ENCODE data around the gene XYLT2.

- TF ChIP-seq, protein P1, sequence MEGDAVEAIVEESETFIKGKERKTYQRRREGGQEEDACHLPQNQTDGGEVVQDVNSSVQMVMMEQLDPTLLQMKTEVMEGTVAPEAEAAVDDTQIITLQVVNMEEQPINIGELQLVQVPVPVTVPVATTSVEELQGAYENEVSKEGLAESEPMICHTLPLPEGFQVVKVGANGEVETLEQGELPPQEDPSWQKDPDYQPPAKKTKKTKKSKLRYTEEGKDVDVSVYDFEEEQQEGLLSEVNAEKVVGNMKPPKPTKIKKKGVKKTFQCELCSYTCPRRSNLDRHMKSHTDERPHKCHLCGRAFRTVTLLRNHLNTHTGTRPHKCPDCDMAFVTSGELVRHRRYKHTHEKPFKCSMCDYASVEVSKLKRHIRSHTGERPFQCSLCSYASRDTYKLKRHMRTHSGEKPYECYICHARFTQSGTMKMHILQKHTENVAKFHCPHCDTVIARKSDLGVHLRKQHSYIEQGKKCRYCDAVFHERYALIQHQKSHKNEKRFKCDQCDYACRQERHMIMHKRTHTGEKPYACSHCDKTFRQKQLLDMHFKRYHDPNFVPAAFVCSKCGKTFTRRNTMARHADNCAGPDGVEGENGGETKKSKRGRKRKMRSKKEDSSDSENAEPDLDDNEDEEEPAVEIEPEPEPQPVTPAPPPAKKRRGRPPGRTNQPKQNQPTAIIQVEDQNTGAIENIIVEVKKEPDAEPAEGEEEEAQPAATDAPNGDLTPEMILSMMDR (IDR thresholded peaks at IDR 0.05; ENCODE audit: control extremely low read depth in 1 of 3, insufficient read depth in 1 of 3, low read depth in 1 of 3, low read length in 3 of 3), result peak; percentile 63 to 85 (median 79)
- TF ChIP-seq RAD21 (IDR thresholded peaks at IDR 0.05 in 1 of 2, conservative IDR thresholded peaks at IDR 0.05 in 1 of 2; ENCODE audit: low read depth in 2 of 2, low read length in 2 of 2) (peak; percentile 53 to 65), SIX5 (IDR thresholded peaks at IDR 0.05; ENCODE audit: low read depth, low read length) (no peak), TAF1 (IDR thresholded peaks at IDR 0.05; ENCODE audit: low read depth, low read length) (no peak), BRCA1 (IDR thresholded peaks at IDR 0.05; ENCODE audit: low read depth, low read length) (no peak), EZH2 (IDR thresholded peaks at IDR 0.05; ENCODE audit: low read depth, low read length, severe bottlenecking) (no peak), SIN3A (conservative IDR thresholded peaks at IDR 0.05 in 1 of 2, IDR thresholded peaks at IDR 0.05 in 1 of 2; ENCODE audit: low read depth in 1 of 2, low read length in 2 of 2) (peak in 1 of 2 experiments; percentile 67; a peak in 1 of 4 replicates), YY1 (IDR thresholded peaks at IDR 0.05; ENCODE audit: low read depth, low read length) (no peak)
These were observed 15.9 kb downstream of the XYLT2 start for GRCh38 chr17:50361561-50362480.
